K562 (cell line): Measurements from ENCODE around the gene ZNF264. TPM values are rescaled to one million over a fixed set of nuclear protein-coding genes. Genes with fewer than 3 reads are reported as not detected.

Experiments used
- ASH1L ChIP-seq: fragments of 450-650 bp; IDR thresholded peaks from 2 replicates; pipeline ENCODE4 v1.6.1; 2018; ENCODE audit warnings: borderline replicate concordance, mild to moderate bottlenecking, low read depth; ENCODE audit not compliant: partially characterized antibody
- ETS1 ChIP-seq: conservative IDR thresholded peaks from 2 replicates; pipeline ENCODE4 v1.6.1; 2011; ENCODE audit warnings: low read depth, mild to moderate bottlenecking, low read length; ENCODE audit not compliant: control insufficient read depth
- HNRNPK ChIP-seq: fragments of 200-400 bp; formaldehyde crosslinking; IDR thresholded peaks from one replicate; pipeline ENCODE4 v1.6.1; 2018; ENCODE audit warnings: mild to moderate bottlenecking, low read depth, low read length; ENCODE audit not compliant: poor library complexity, severe bottlenecking
- LARP7 ChIP-seq: fragments of 450-650 bp; IDR thresholded peaks from 2 replicates; pipeline ENCODE4 v1.6.1; 2016
- MYNN ChIP-seq, 2 experiments: sonication (generic); formaldehyde crosslinking in 1 of 2; IDR thresholded peaks; 2 replicates each; pipeline versions ENCODE4 v1.5.0 to v1.6.1; 2016 to 2020; ENCODE audit warnings: antibody characterized with exemption in 1 of 2, missing genetic modification reagents in 1 of 2
- NBN ChIP-seq: fragments of 450-650 bp; IDR thresholded peaks from 2 replicates; pipeline ENCODE4 v1.6.1; 2016; ENCODE audit warnings: low read depth, mild to moderate bottlenecking
- NFRKB ChIP-seq: fragments of 450-650 bp; IDR thresholded peaks from 2 replicates; pipeline ENCODE4 v1.6.1; 2016; ENCODE audit warnings: low read depth
- RCOR1 ChIP-seq, 2 experiments: IDR thresholded peaks; 2 replicates each; pipeline ENCODE4 v1.6.1; 2012; ENCODE audit warnings: low read depth in 2 of 2, low read length in 2 of 2, borderline replicate concordance in 1 of 2, improper control_type of control experiment in 1 of 2
- RFX7 ChIP-seq: fragments of 250-450 bp; sonication (Bioruptor Pico); IDR thresholded peaks from 2 replicates; pipeline ENCODE4 v1.5.1; 2021; ENCODE audit warnings: mild to moderate bottlenecking
- SMARCC2 ChIP-seq: fragments of 450-650 bp; IDR thresholded peaks from 2 replicates; pipeline ENCODE4 v1.6.1; 2017; ENCODE audit warnings: antibody characterized with exemption, moderate library complexity, mild to moderate bottlenecking, low read depth
- TAF9B ChIP-seq: fragments of 450-650 bp; IDR thresholded peaks from 2 replicates; pipeline ENCODE4 v1.6.1; 2018; ENCODE audit warnings: mild to moderate bottlenecking; ENCODE audit not compliant: partially characterized antibody
- XRCC3 ChIP-seq: fragments of 450-650 bp; IDR thresholded peaks from 2 replicates; pipeline ENCODE4 v1.6.1; 2017; ENCODE audit warnings: mild to moderate bottlenecking, moderate library complexity
- ZBTB33 ChIP-seq: sonication (generic); formaldehyde crosslinking; IDR thresholded peaks from 2 replicates; pipeline ENCODE4 v1.8.1; 2023; ENCODE audit warnings: mild to moderate bottlenecking, missing genetic modification reagents
- ZFP30 ChIP-seq: fragments of 250-450 bp; sonication (Bioruptor Pico); IDR thresholded peaks from 2 replicates; pipeline ENCODE4 v1.8.0; 2022; ENCODE audit warnings: moderate library complexity, mild to moderate bottlenecking, inconsistent platforms, borderline replicate concordance
- ZNF197 ChIP-seq: fragments of 200-800 bp; sonication (Bioruptor generic); IDR thresholded peaks from 2 replicates; pipeline ENCODE4 v1.6.1; 2016; ENCODE audit warnings: low read depth, missing genetic modification characterization, missing compliant biosample characterization
- ZNF23 ChIP-seq: fragments of 250-450 bp; sonication (Bioruptor Pico); IDR thresholded peaks from 2 replicates; pipeline ENCODE4 v1.4.0; 2020; ENCODE audit warnings: mild to moderate bottlenecking
- polyA plus RNA-seq, 8 experiments: library from polyadenylated mRNA; depleted of rRNA in 4 of 8; stranded (reverse) in 5 of 8; unstranded in 3 of 8; fragments of >200 nt; fragmentation: Nextera tagmentation in 2 of 8; fragmentation: Illumina TruSeq in 1 of 8; extraction: Ambion mirVana in 2 of 8; extraction: Trizol in 1 of 8; gene quantifications; 2 replicates each; pipeline versions ENCODE4 v1.2.1 to v1.2.3, GENCODE V29; 2011 to 2014; ENCODE audit warnings: inconsistent platforms in 1 of 8, missing spikeins in 1 of 8
- total RNA-seq, 7 experiments: library from RNA; depleted of rRNA in 6 of 7; stranded (reverse); fragments of >200 nt in 6 of 7; fragmentation: Illumina TruSeq in 2 of 7; extraction: Trizol in 2 of 7; gene quantifications; 2 replicates each; pipeline versions ENCODE4 v1.2.1 to v1.2.3, GENCODE V29; 2011 to 2021; ENCODE audit warnings: low replicate concordance in 1 of 7
- TF ChIP-seq, protein P1 (sequence below): fragments of 250-450 bp; sonication (Bioruptor Pico); IDR thresholded peaks from 2 replicates; pipeline ENCODE4 v1.4.0; 2020
- TF ChIP-seq, protein P2 (sequence below): fragments of 250-450 bp; sonication (Bioruptor Pico); IDR thresholded peaks from 2 replicates; pipeline ENCODE4 v1.5.0; 2021

The ZNF264 gene
- total and polyA plus RNA-seq, 9 of the 15 experiments (the other 6 are each of a cell fraction or from before 2014, with no cell fraction given): 0.08 to 7.9 (median 1.3) TPM

- TF ChIP-seq ZBTB33 (no peak; the same call in 1 of the 2 replicates), ETS1 (peak; percentile 57; the same call in 1 of the 2 replicates), ZNF23 (CRISPR knock-in tag) (no peak), NBN (0 out of 2 replicates have a peak, but pooled peaks have one; percentile 41), HNRNPK (no peak), RCOR1 (IDR thresholded peaks at IDR 0.05; ENCODE audit: borderline replicate concordance in 1 of 2, low read depth in 2 of 2, low read length in 2 of 2) (0 out of 4 replicates have a peak, but pooled peaks of 1 of the 2 experiments have one; percentile 4), ZNF197 (CRISPR knock-in tag) (no peak), ZFP30 (no peak), SMARCC2 (no peak), NFRKB (0 out of 2 replicates have a peak, but pooled peaks have one; percentile 47), MYNN (IDR thresholded peaks at IDR 0.05) (no peak), MYNN (CRISPR knock-in tag; IDR thresholded peaks at IDR 0.05) (no peak), ASH1L (no peak), LARP7 (no peak), RFX7 (CRISPR knock-in tag) (no peak), XRCC3 (no peak), TAF9B (no peak)
- TF ChIP-seq, protein P1, sequence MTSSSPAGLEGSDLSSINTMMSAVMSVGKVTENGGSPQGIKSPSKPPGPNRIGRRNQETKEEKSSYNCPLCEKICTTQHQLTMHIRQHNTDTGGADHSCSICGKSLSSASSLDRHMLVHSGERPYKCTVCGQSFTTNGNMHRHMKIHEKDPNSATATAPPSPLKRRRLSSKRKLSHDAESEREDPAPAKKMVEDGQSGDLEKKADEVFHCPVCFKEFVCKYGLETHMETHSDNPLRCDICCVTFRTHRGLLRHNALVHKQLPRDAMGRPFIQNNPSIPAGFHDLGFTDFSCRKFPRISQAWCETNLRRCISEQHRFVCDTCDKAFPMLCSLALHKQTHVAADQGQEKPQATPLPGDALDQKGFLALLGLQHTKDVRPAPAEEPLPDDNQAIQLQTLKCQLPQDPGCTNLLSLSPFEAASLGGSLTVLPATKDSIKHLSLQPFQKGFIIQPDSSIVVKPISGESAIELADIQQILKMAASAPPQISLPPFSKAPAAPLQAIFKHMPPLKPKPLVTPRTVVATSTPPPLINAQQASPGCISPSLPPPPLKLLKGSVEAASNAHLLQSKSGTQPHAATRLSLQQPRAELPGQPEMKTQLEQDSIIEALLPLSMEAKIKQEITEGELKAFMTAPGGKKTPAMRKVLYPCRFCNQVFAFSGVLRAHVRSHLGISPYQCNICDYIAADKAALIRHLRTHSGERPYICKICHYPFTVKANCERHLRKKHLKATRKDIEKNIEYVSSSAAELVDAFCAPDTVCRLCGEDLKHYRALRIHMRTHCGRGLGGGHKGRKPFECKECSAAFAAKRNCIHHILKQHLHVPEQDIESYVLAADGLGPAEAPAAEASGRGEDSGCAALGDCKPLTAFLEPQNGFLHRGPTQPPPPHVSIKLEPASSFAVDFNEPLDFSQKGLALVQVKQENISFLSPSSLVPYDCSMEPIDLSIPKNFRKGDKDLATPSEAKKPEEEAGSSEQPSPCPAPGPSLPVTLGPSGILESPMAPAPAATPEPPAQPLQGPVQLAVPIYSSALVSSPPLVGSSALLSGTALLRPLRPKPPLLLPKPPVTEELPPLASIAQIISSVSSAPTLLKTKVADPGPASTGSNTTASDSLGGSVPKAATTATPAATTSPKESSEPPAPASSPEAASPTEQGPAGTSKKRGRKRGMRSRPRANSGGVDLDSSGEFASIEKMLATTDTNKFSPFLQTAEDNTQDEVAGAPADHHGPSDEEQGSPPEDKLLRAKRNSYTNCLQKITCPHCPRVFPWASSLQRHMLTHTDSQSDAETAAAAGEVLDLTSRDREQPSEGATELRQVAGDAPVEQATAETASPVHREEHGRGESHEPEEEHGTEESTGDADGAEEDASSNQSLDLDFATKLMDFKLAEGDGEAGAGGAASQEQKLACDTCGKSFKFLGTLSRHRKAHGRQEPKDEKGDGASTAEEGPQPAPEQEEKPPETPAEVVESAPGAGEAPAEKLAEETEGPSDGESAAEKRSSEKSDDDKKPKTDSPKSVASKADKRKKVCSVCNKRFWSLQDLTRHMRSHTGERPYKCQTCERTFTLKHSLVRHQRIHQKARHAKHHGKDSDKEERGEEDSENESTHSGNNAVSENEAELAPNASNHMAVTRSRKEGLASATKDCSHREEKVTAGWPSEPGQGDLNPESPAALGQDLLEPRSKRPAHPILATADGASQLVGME (CRISPR knock-in tag): no peak
- TF ChIP-seq, protein P2, sequence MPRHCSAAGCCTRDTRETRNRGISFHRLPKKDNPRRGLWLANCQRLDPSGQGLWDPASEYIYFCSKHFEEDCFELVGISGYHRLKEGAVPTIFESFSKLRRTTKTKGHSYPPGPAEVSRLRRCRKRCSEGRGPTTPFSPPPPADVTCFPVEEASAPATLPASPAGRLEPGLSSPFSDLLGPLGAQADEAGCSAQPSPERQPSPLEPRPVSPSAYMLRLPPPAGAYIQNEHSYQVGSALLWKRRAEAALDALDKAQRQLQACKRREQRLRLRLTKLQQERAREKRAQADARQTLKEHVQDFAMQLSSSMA (CRISPR knock-in tag): no peak
These were observed 49.2 kb downstream of the ZNF264 start, which contains the start of gene ZNF805 (continued) for GRCh38 chr19:57240311-57241090.
